ENCODE data around the gene SLC5A10. TPM values are rescaled to one million over a fixed set of nuclear protein-coding genes. Genes with fewer than 3 reads are reported as not detected.

SLC5A10 gene
- total and polyA plus RNA-seq, 2 experiments from 2014 or later = 0.10 TPM; not detected in 1

DNA sequence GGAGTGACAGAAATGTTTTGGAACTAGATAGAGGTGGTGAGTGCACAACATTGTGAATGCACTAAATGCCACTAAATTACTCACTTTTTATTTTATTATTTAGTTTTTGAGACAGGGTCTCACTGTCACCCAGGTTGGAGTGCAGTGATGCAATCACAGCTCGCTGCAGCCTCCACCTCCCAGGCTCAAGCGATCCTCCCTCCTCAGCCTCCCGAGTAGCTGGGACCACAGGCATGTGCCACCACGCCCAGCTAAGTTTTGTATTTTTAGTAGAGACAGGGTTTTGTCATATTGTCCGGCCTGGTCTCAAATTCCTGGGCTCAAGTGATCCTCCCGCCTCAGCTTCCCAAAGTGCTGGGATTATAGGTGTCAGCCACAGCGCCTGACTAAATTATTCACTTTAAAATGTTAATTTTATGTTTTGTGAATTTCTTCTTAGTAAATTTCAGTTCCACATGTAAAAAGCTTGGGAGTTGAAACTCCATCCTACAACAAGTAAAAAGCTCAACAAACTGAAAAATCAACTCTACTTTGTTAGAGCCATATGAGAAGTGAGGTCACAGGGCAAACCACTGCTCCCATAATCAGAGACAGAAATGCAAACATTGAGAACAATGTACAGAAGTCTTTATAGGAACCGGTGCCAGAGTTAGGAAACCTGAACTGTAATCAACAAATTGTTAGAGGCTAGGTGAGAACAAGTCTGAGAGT, 13.8 kb upstream of the SLC5A10 start (continued):
- no peak for TF ChIP-seq ETS1 (IDR thresholded peaks at IDR 0.05)
- no peak for TF ChIP-seq ZNF331 (CRISPR knock-in tag; IDR thresholded peaks at IDR 0.05; ENCODE audit: low read depth)
- TF ChIP-seq CTCF (conservative IDR thresholded peaks at IDR 0.05; ENCODE audit: low read depth in 2 of 2) = no peak
- no peak for TF ChIP-seq JUNB (IDR thresholded peaks at IDR 0.05; ENCODE audit: unreplicated experiment)
- TF ChIP-seq POLR2AphosphoS5 (IDR thresholded peaks at IDR 0.05; ENCODE audit: low read depth) = no peak

DNA sequence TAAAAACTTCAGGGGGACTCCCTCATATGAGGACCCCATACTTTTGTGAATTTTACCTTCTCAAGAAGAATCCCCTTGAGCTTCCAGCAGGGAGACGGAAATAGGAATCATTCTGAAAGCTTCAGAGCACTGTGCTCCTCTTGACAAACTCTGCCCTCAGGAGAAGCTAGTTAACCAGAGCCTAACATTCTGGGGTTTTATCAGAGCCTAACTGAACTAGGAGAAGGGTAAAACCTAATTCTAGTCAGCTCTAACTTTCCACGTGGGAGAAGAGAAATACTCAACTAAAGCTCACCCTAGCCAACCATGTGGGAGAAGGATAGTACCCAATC, 13.3 kb upstream of the SLC5A10 start:
- no peaks in the 10 kb centered on the region for H3K79me2 ChIP-seq (replicated peaks; ENCODE audit: insufficient read depth)
- Mint-ChIP-seq H3K36me3 (ENCODE audit: low read depth) (no peaks in the 10 kb centered on the region), H3K27me3 (ENCODE audit: insufficient read depth, low read depth, poor library complexity) (peaks cover 2% of the 10 kb centered on the region), H3K27ac (no peak overlapping the region), H3K4me3 (no peak overlapping the region), H3K9me3 (no peaks in the 10 kb centered on the region), H3K4me1 (no peaks in the 10 kb centered on the region)
- H2AFZ ChIP-seq = peak overlapping the region; percentile 72
- no peaks in the 10 kb centered on the region for H3K9me2 ChIP-seq (ENCODE audit: insufficient read depth)
- H3K4me1 ChIP-seq (ENCODE audit: insufficient read depth) = no peaks in the 10 kb centered on the region
- DNase-seq (ENCODE audit: low spot score) = no peak
- no peaks in the 10 kb centered on the region for H3K27me3 ChIP-seq (ENCODE audit: insufficient read depth)
- H3F3A ChIP-seq (replicated peaks; ENCODE audit: low read depth) = no peaks in the 10 kb centered on the region
- H3K36me3 ChIP-seq (ENCODE audit: insufficient read depth) = no peaks in the 10 kb centered on the region
- H3K27ac ChIP-seq (ENCODE audit: low read depth) = no peak overlapping the region
- H4K20me1 ChIP-seq (replicated peaks; ENCODE audit: insufficient read depth) = no peaks in the 10 kb centered on the region
- TF ChIP-seq CREB1 (CRISPR knock-in tag; IDR thresholded peaks at IDR 0.05; ENCODE audit: low read depth) = no peak
- TF ChIP-seq POLR2AphosphoS5 (IDR thresholded peaks at IDR 0.05; ENCODE audit: low read depth) = no peak
- no peak for TF ChIP-seq EZH2 (IDR thresholded peaks at IDR 0.05; ENCODE audit: low read depth, unreplicated experiment)
- TF ChIP-seq JUNB (IDR thresholded peaks at IDR 0.05; ENCODE audit: unreplicated experiment) = no peak
- TF ChIP-seq CTCF (conservative IDR thresholded peaks at IDR 0.05; ENCODE audit: low read depth in 2 of 2) = no peak
- ATAC-seq = no peak
- H3K4me3 ChIP-seq = no peak overlapping the region
- H3K4me2 ChIP-seq = no peak overlapping the region

- Histone ChIP-seq H3K79me2 (replicated peaks; ENCODE audit: insufficient read depth) (no peaks in the 10 kb centered on the region), H3K4me1 (ENCODE audit: insufficient read depth) (no peaks in the 10 kb centered on the region), H3K4me3 (no peak overlapping the region), H2AFZ (no peak overlapping the region), H3K27me3 (ENCODE audit: insufficient read depth) (no peaks in the 10 kb centered on the region), H3K4me2 (no peak overlapping the region), H4K20me1 (replicated peaks; ENCODE audit: insufficient read depth) (no peaks in the 10 kb centered on the region), H3K27ac (ENCODE audit: low read depth) (no peak overlapping the region), H3K36me3 (ENCODE audit: insufficient read depth) (no peaks in the 10 kb centered on the region), H3K9me2 (ENCODE audit: insufficient read depth) (no peaks in the 10 kb centered on the region), H3F3A (replicated peaks; ENCODE audit: low read depth) (no peaks in the 10 kb centered on the region)
- TF ChIP-seq CREB1 (CRISPR knock-in tag; IDR thresholded peaks at IDR 0.05; ENCODE audit: low read depth) (no peak), REST (IDR thresholded peaks at IDR 0.05; ENCODE audit: unreplicated experiment) (no peak), ZNF114 (CRISPR knock-in tag; IDR thresholded peaks at IDR 0.05) (no peak), JUNB (IDR thresholded peaks at IDR 0.05; ENCODE audit: unreplicated experiment) (no peak)
- H3K9me3 Mint-ChIP-seq = peaks cover 2% of the 10 kb centered on the region; the same call in 1 of the 3 replicates
- no peak overlapping the region for H3K27ac Mint-ChIP-seq
- peaks cover 2% of the 10 kb centered on the region for H3K27me3 Mint-ChIP-seq (ENCODE audit: insufficient read depth, low read depth, poor library complexity)
- DNase-seq (ENCODE audit: low spot score) (no peak), ATAC-seq (no peak)
- H3K4me1 Mint-ChIP-seq = no peaks in the 10 kb centered on the region
- no peaks in the 10 kb centered on the region for H3K36me3 Mint-ChIP-seq (ENCODE audit: low read depth)
- no peak overlapping the region for H3K4me3 Mint-ChIP-seq
Observed at GRCh38 chr17:18944646-18945045, 7.3 kb upstream of the SLC5A10 start.

Data from GM23338 (cell line).